ENCODE data around the gene PXMP4.

GRCh38 chr20:33704197-33704924 lies 15.7 kb downstream of the PXMP4 start:
- TF ChIP-seq FOXP2 (optimal IDR thresholded peaks at IDR 0.05; ENCODE audit: control extremely low read depth, extremely low read length, insufficient read depth) = no peak
- no peak for TF ChIP-seq EZH2 (IDR thresholded peaks at IDR 0.05)
